Measurements from ENCODE around the gene GRIN1.

DNA sequence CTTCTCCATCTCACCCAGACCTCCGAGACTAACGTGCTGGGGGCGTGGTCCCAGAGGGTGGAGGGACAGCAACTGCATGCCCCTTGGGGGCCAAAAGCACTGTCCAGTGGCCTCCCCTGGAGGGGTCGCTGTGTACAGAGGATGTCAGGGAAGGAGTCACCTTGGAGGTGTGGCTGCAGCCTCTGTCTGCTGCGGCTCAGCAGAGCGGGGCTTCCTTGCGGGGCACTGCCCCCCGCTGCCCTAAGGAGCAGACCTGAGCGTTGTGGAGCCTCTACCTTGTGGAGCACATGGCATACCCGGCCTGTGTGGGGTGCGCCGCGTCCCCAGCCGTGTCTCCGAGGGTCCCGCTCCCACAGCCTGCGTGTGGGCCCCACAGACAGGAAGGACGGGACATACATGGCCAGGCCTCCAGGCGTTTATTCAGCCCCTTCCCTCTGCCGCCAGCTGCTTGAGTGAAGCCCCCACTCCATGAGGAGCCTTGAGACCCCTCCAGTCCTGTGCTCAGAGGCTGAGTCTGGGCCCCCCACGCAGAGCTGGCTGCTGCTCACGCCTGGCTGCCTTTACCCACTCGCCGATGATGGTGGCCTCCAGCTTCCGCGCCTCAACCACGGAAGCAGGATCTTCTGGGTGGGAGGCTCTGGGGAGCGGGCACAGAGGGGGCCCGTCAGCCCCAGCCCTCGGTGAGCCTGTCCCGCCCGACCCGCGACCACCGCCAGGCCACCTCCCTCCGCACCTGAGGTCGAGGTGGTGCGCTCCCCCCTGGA, 28.6 kb upstream of the GRIN1 start:
- TF ChIP-seq, protein P1, sequence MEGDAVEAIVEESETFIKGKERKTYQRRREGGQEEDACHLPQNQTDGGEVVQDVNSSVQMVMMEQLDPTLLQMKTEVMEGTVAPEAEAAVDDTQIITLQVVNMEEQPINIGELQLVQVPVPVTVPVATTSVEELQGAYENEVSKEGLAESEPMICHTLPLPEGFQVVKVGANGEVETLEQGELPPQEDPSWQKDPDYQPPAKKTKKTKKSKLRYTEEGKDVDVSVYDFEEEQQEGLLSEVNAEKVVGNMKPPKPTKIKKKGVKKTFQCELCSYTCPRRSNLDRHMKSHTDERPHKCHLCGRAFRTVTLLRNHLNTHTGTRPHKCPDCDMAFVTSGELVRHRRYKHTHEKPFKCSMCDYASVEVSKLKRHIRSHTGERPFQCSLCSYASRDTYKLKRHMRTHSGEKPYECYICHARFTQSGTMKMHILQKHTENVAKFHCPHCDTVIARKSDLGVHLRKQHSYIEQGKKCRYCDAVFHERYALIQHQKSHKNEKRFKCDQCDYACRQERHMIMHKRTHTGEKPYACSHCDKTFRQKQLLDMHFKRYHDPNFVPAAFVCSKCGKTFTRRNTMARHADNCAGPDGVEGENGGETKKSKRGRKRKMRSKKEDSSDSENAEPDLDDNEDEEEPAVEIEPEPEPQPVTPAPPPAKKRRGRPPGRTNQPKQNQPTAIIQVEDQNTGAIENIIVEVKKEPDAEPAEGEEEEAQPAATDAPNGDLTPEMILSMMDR (IDR thresholded peaks at IDR 0.05): no peak
- no peak for TF ChIP-seq EZH2 (IDR thresholded peaks at IDR 0.05; ENCODE audit: borderline replicate concordance, insufficient read depth, low read depth, low read length, poor library complexity, severe bottlenecking)
